ENCODE data around the gene CHRM5. TPM values are rescaled to one million over a fixed set of nuclear protein-coding genes. Genes with fewer than 3 reads are reported as not detected.
"Not testable (repeated sequence)": the region's sequence is repeated elsewhere in the genome, so short reads cannot be mapped to it uniquely, and the experiment has no call there.

The CHRM5 gene
- total and polyA plus RNA-seq, 8 donors: not detected

- DNase-seq: no peak
- Histone ChIP-seq H3K9me3 (no peaks in the 10 kb centered on the region), H3K4me3 (no peak overlapping the region), H3K36me3 (no peaks in the 10 kb centered on the region), H3K4me1 (no peaks in the 10 kb centered on the region), H3K27me3 (no peaks in the 10 kb centered on the region), H3K27ac (no peak overlapping the region)
- no peak for FAIRE-seq
- ATAC-seq: no peak
- WGBS, 2 donors: 86 to 90% methylated on average over 9 of the region's 9 CpGs
- intact Hi-C loops (cut with DNase I): no loop called here
- no peak for TF ChIP-seq CTCF (IDR thresholded peaks at IDR 0.05)
Observed at GRCh38 chr15:33994005-33994615, 25.8 kb downstream of the CHRM5 start.

- FAIRE-seq; ATAC-seq; H3K36me3 ChIP-seq; H3K27ac ChIP-seq; intact Hi-C loops (cut with DNase I); H3K4me1 ChIP-seq; H3K4me3 ChIP-seq; H3K27me3 ChIP-seq; DNase-seq; H3K9me3 ChIP-seq: not testable (repeated sequence)
- 94 to 97% methylated on average over 10 of the region's 10 CpGs for WGBS, 2 donors
Observed at GRCh38 chr15:33995666-33996065, 27.4 kb downstream of the CHRM5 start.

- Histone ChIP-seq H3K27ac (no peak overlapping the region), H3K9me3 (no peaks in the 10 kb centered on the region), H3K4me1 (no peaks in the 10 kb centered on the region), H3K4me3 (no peak overlapping the region), H3K36me3 (no peaks in the 10 kb centered on the region), H3K27me3 (no peaks in the 10 kb centered on the region)
- ATAC-seq (no peak), FAIRE-seq (no peak), DNase-seq (no peak)
- TF ChIP-seq CTCF (IDR thresholded peaks at IDR 0.05): no peak
- WGBS, 2 donors: 64 to 65% methylated on average over 3 of the region's 3 CpGs
- intact Hi-C loops (cut with DNase I): no loop called here
Observed at GRCh38 chr15:34001536-34001935, 33.2 kb downstream of the CHRM5 start.

- H3K4me1 ChIP-seq: no peaks in the 10 kb centered on the region
- 71 to 93% methylated on average over 2 of the region's 2 CpGs for WGBS, 2 donors
- DNase-seq: no peak
- H3K27me3 ChIP-seq: no peaks in the 10 kb centered on the region
- FAIRE-seq: no peak
- TF ChIP-seq CTCF (IDR thresholded peaks at IDR 0.05): no peak
- no peak overlapping the region for H3K27ac ChIP-seq
- no peak for ATAC-seq
- H3K36me3 ChIP-seq: no peaks in the 10 kb centered on the region
- intact Hi-C loops (cut with DNase I): no loop called here
- no peaks in the 10 kb centered on the region for H3K9me3 ChIP-seq
- no peak overlapping the region for H3K4me3 ChIP-seq
Observed at GRCh38 chr15:34006381-34006780, 38.1 kb downstream of the CHRM5 start.

GRCh38 chr15:34009656-34010055, 41.4 kb downstream of the CHRM5 start:
- no peak for FAIRE-seq
- Histone ChIP-seq H3K9me3 (no peaks in the 10 kb centered on the region), H3K27ac (no peak overlapping the region), H3K36me3 (no peaks in the 10 kb centered on the region), H3K4me1 (no peaks in the 10 kb centered on the region), H3K4me3 (no peak overlapping the region), H3K27me3 (no peaks in the 10 kb centered on the region)
- DNase-seq: no peak
- intact Hi-C loops (cut with DNase I): no loop called here
- ATAC-seq: no peak
- no peak for TF ChIP-seq CTCF (IDR thresholded peaks at IDR 0.05)
- 96 to 98% methylated on average over 1 of the region's 1 CpG for WGBS, 2 donors

Measured in pancreas (tissue), 10 donors.